GM18502 (cell line): ENCODE results near the gene MAP4K3.
"Not testable (repeated sequence)": the region's sequence is repeated elsewhere in the genome, so short reads cannot be mapped to it uniquely, and the experiment has no call there.

Source experiments
- ATAC-seq: cut with Tn5 transposase; IDR thresholded peaks from one replicate; pipeline ENCODE4 v1.9.1; 2021; ENCODE audit warnings: mild to moderate bottlenecking; ENCODE audit not compliant: unreplicated experiment, poor library complexity

MAP4K3 gene

DNA sequence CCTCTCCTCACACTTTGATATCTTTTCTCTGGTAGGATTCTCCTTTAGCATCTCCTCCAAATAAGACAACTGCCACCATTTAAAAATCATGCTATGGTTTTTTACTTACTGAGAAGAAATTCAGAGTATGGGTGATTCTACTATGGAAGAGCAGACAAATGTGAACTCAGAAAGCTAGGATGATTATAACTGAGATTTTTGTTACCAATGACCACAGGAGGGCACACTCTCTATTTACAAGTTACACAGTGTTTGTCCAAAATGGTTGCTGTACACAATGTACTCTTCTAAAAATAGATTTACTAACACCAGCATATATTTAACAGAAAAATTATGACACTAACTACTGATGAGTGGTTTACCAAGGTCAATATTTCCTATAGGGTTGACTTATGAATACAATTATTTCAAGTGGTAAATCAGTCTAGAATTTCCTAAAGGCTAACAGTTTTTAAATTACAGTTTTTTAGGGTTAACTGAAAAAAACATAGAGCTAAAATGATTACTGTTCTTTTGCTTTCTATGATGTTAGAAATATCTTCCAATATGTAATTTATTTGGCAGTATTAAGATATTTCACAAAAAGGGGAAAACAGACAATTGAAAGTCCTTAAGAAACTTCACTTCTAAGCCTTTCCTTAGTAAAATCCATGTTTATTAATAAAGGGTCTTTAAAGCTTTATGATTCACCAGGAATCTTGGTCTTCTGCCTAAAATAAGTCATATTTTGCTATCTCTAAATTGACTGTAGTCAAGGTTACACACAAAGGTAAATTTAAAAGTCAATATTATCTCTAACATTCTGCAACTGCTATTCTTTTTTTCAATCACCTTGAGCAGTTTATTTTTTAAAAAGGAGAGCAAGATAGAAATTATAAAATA is 57.2 kb downstream of the MAP4K3 start:
- ATAC-seq: peak; percentile 76

GRCh38 chr2:39378968-39379367 is 58.1 kb downstream of the MAP4K3 start:
- no peak for ATAC-seq

GRCh38 chr2:39377226-39377939 is 59.7 kb downstream of the MAP4K3 start:
- ATAC-seq: peak; percentile 86

DNA sequence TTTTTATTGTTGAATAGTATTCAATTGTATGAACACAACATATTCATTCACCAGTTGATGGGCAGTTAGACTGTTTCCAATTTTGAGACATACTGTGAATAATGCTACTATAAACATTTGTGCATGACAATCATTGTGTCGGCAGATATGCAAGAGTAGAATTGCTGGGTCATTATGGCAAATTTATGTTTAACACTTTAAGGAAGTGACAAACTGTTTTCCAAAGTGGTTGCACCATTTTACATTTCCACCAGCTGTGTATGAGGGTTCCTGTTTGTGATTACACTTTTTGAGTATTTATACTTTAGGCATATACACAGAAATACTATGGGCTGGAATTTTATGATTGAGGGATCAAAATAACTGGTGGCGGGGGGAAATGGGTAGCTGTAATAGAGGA is 61.2 kb downstream of the MAP4K3 start:
- no peak for ATAC-seq

- no peak for ATAC-seq
Measured at GRCh38 chr2:39373181-39373802, 63.8 kb downstream of the MAP4K3 start.

DNA sequence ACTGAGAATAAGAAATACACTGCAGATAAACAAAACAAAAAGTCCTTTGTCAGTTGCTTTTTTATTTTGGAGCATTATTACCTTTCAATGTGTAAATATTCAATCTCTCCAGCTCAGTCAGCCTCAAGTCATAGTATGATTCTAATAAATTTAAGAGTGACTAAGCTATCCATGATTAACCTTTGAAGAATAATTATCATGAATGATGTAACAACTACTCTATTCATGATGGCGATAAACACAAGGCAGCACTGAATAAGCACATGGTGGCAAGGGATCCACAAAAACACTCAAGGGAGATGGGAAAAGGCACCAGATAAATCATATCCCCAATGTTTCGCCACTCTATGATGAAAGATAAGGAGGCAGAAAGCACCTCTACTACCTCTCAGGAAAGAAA is 67.0 kb downstream of the MAP4K3 start:
- ATAC-seq: no peak

- ATAC-seq: peak; percentile 48
Measured at GRCh38 chr2:39368846-39369245, 68.2 kb downstream of the MAP4K3 start.

DNA sequence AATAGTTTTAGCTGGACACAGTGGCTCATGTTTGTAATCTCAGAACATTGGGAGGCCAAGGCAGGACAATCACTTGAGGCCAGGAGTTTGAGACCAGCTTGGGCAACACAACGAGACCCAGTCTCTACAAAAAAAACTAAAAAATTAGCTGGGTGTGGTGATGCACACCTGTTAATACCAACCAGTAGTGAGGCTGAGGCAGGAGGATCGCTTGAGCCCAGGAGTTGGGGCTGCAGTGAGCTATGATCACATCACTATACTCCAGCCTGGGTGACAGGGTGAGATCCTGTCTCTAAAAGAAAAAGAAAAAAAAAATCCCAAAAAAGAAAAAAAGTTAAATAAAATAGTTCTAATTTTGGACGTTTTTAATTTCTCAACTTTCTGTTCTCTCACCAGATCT is 68.7 kb downstream of the MAP4K3 start:
- no peak for ATAC-seq

DNA sequence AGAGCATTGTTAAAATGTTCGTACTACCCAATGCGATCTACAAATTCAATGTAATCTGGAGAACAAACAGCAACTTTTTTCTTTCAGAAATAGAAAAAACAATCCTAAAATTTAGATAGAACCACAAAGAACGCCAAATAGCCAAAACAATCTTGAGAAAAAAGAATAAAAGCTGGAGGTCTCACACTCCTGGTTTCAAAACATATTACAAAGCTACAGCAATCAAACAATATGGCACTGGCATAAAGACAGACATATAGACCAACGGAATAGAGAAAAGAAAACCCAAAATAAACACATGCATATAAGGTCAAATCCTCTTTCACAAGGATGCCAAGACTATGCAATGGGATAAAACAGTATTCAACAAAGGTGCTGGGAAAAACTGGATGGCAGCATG is 74.5 kb downstream of the MAP4K3 start:
- no peak for ATAC-seq

DNA sequence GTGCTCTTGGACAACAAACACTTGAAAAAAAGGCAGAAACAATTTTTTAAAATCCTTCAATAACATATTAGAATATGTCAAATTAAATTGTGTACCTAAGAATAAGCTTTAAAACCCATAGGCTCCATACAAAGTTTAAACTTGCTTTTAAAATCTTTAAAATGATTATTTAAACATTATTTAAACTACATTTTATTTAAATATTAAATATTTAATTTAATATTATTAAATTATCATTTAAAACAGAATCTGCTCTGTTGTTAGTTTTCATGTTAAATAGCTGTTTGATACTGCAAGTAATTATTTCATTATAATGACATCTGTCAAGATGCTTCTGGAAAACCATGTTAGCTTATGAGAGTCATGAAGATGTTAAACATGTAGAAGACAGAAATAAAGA is 75.6 kb downstream of the MAP4K3 start:
- ATAC-seq: no peak

- not testable (repeated sequence) for ATAC-seq
Measured at GRCh38 chr2:39360342-39360741, 76.7 kb downstream of the MAP4K3 start.

DNA sequence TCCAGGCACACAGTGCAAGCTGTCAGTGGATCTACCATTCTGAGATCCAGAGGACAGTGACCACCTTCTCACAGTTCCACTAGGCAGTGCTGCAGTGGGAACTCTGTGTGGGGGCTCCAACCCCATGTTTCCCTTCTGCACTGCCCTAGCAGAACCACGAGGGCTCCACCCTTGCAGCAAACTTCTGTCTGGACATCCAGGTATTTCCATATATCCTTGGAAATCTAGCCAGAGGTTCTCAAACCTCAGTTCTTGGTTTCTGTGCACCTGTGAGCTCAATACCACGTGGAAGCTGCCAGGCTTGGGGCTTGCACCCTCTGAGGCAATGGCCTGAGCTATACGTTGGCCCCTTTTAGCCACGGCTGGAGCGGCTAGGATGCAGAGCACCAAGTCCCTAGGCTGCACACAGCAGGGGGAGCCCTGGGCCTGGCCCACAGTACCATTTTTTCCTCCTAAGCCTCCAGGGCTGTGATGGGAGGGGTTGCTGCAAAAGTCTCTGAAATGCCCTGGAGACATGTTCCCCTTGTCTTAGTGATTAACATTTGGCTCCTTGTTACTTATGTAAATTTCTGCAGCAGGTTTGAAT is 77.5 kb downstream of the MAP4K3 start:
- ATAC-seq: no peak

GRCh38 chr2:39356922-39357639 is 80.0 kb downstream of the MAP4K3 start:
- ATAC-seq: no peak

DNA sequence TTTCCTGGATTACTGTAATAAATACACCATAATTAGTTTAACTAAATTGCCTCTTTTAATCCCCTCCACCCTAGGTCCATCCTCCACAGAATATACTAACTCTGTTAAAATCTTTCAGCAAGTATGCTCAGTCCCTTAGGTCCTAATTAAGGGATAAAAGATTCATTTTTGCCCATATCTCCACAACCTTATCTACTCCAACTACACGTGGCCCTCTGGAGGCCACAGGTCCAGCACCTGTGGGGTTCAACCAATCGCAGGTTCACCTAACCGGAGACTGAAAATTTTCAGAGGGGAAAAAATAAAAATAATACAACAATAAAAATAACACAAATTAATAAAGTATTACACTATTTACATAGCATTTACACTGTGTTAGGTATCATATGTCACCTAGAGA is 86.4 kb downstream of the MAP4K3 start:
- no peak for ATAC-seq

DNA sequence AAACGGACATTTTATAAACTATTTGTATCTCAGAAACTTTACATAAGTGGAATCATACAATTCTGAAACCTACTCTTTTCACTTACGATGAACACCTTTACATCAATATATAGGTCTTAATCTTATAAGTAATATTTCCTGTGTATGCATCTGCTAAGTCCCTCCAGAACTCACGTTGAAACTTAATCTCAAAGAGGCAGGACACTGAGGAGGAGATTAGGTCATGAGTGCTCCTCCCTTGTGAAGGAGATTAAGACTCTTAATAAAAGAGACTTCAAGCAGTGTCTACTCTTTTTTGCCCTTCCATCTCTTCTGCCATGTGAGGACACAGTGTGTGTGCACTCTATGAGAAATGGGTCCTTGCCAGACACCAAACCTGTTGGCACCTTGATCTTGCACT is 98.6 kb downstream of the MAP4K3 start:
- ATAC-seq: no peak

GRCh38 chr2:39335930-39336329 is 101.2 kb downstream of the MAP4K3 start:
- no peak for ATAC-seq

GRCh38 chr2:39334978-39335377 is 102.1 kb downstream of the MAP4K3 start:
- no peak for ATAC-seq

GRCh38 chr2:39334529-39334928 is 102.6 kb downstream of the MAP4K3 start:
- ATAC-seq: no peak

GRCh38 chr2:39326644-39327043 is 110.4 kb downstream of the MAP4K3 start:
- no peak for ATAC-seq

- no peak for ATAC-seq
Measured at GRCh38 chr2:39325966-39326365, 111.1 kb downstream of the MAP4K3 start.
